Measurements from ENCODE around the gene SPATA6L.

Gene SPATA6L

DNA sequence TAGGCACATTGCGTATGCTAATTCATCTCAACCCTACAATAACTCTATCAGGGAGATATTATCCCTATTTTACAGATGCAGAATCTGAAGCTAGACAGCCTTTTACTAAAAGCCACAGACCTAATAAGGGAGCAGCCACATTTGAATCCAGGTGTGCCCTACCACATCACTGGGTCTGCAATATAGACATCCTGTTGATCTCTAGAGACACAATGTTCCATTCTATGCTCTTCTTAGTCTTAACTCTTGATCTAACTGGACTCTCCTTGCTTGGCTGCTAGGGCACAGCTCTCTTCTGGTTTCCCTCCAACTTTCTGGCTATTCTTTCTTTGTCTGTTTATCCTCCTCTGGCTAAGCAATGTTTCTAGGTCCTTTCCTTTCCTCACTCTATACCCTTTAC is 1.4 kb upstream of the SPATA6L start:
- no peak overlapping the region for H2AFZ ChIP-seq (ENCODE audit: low read length)
- no peak for TF ChIP-seq EZH2phosphoT487 (IDR thresholded peaks at IDR 0.05; ENCODE audit: borderline replicate concordance)
- TF ChIP-seq, protein P1, sequence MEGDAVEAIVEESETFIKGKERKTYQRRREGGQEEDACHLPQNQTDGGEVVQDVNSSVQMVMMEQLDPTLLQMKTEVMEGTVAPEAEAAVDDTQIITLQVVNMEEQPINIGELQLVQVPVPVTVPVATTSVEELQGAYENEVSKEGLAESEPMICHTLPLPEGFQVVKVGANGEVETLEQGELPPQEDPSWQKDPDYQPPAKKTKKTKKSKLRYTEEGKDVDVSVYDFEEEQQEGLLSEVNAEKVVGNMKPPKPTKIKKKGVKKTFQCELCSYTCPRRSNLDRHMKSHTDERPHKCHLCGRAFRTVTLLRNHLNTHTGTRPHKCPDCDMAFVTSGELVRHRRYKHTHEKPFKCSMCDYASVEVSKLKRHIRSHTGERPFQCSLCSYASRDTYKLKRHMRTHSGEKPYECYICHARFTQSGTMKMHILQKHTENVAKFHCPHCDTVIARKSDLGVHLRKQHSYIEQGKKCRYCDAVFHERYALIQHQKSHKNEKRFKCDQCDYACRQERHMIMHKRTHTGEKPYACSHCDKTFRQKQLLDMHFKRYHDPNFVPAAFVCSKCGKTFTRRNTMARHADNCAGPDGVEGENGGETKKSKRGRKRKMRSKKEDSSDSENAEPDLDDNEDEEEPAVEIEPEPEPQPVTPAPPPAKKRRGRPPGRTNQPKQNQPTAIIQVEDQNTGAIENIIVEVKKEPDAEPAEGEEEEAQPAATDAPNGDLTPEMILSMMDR (conservative IDR thresholded peaks at IDR 0.05; ENCODE audit: low read length) = no peak
- no peaks in the 10 kb centered on the region for H3K36me3 ChIP-seq (ENCODE audit: insufficient read depth, low read length)
- H3K27me3 ChIP-seq (ENCODE audit: insufficient read depth, low read length, poor library complexity, severe bottlenecking) = peaks cover 14% of the 10 kb centered on the region
- H3K9me3 ChIP-seq (ENCODE audit: insufficient read depth, low read depth, low read length) = no peaks in the 10 kb centered on the region
- H3K4me3 ChIP-seq (ENCODE audit: low read length, poor library complexity, severe bottlenecking) = no peak overlapping the region
- H3K79me2 ChIP-seq (ENCODE audit: insufficient read depth, low read length) = no peaks in the 10 kb centered on the region
- no peak overlapping the region for H3K9ac ChIP-seq (ENCODE audit: low read depth, low read length, poor library complexity, severe bottlenecking)
- H3K4me2 ChIP-seq (ENCODE audit: low read depth, low read length, poor library complexity, severe bottlenecking) = no peak overlapping the region
- peaks cover 6% of the 10 kb centered on the region; the same call in 1 of the 2 replicates for H3F3A ChIP-seq (ENCODE audit: low read depth)
- peaks cover 23% of the 10 kb centered on the region for H3K4me1 ChIP-seq (ENCODE audit: insufficient read depth, low read length, poor library complexity, severe bottlenecking)
- no peaks in the 10 kb centered on the region for H4K20me1 ChIP-seq (ENCODE audit: insufficient read depth, low read length, poor library complexity, severe bottlenecking)
- H3K9me2 ChIP-seq (replicated peaks; ENCODE audit: low read depth, low read length) = no peaks in the 10 kb centered on the region

DNA sequence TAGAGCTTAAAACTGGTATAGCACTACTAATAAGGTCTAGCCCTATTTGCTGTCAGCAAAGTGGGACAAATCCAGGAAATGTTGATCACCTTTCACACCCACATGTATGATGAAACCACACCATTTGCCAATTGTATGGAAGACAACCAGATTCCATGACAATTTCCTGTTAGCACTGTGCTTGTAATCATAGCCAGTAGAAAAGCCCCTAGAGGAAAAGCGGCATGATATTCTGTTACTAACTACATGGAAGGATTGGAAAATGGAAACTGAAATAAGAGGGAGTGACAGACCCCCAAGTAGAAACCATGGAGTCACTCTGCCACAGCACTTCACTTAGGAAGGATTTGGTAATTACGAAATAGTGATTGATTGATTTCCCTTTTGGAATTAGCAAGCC is 923 bp downstream of the SPATA6L start:
- no peak for TF ChIP-seq EZH2phosphoT487 (IDR thresholded peaks at IDR 0.05; ENCODE audit: borderline replicate concordance)
- TF ChIP-seq, protein P1 (conservative IDR thresholded peaks at IDR 0.05; ENCODE audit: low read length) = no peak
- Histone ChIP-seq H3K4me3 (ENCODE audit: low read length, poor library complexity, severe bottlenecking) (no peak overlapping the region), H3K9ac (ENCODE audit: low read depth, low read length, poor library complexity, severe bottlenecking) (no peak overlapping the region), H4K20me1 (ENCODE audit: insufficient read depth, low read length, poor library complexity, severe bottlenecking) (no peaks in the 10 kb centered on the region), H3K79me2 (ENCODE audit: insufficient read depth, low read length) (no peaks in the 10 kb centered on the region), H3K4me2 (ENCODE audit: low read depth, low read length, poor library complexity, severe bottlenecking) (peak overlapping the region; percentile 85), H3K9me3 (ENCODE audit: insufficient read depth, low read depth, low read length) (no peaks in the 10 kb centered on the region), H3K36me3 (ENCODE audit: insufficient read depth, low read length) (no peaks in the 10 kb centered on the region), H3K9me2 (replicated peaks; ENCODE audit: low read depth, low read length) (no peaks in the 10 kb centered on the region), H2AFZ (ENCODE audit: low read length) (no peak overlapping the region), H3K27me3 (ENCODE audit: insufficient read depth, low read length, poor library complexity, severe bottlenecking) (peaks cover 14% of the 10 kb centered on the region), H3F3A (ENCODE audit: low read depth) (peaks cover 6% of the 10 kb centered on the region; the same call in 1 of the 2 replicates), H3K4me1 (ENCODE audit: insufficient read depth, low read length, poor library complexity, severe bottlenecking) (peaks cover 31% of the 10 kb centered on the region)

DNA sequence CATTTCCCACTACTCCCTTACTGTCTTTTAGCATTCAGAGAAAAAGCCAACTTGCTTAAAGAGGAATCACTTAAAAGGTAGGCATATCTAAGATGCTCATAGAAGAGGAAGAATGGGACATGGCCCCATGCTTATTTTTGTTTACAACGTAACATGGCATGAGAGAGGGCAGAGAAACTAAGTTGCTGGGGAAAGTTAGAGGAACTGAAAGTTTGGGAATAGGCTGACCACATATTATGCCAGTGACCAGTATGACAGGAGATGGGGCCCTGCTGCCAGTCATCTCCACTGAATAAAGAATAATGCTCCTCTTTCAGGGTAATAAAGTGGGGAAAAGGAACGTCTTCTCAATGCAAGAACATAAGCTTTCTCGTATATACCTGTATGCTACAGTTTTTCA is 2.3 kb downstream of the SPATA6L start:
- Histone ChIP-seq H3K9me3 (ENCODE audit: insufficient read depth, low read depth, low read length) (no peaks in the 10 kb centered on the region), H4K20me1 (ENCODE audit: insufficient read depth, low read length, poor library complexity, severe bottlenecking) (no peaks in the 10 kb centered on the region), H3K36me3 (ENCODE audit: insufficient read depth, low read length) (no peaks in the 10 kb centered on the region), H3K27me3 (ENCODE audit: insufficient read depth, low read length, poor library complexity, severe bottlenecking) (peaks cover 14% of the 10 kb centered on the region), H3K4me3 (ENCODE audit: low read length, poor library complexity, severe bottlenecking) (no peak overlapping the region), H3F3A (ENCODE audit: low read depth) (peaks cover 6% of the 10 kb centered on the region; the same call in 1 of the 2 replicates), H3K79me2 (ENCODE audit: insufficient read depth, low read length) (no peaks in the 10 kb centered on the region), H3K4me1 (ENCODE audit: insufficient read depth, low read length, poor library complexity, severe bottlenecking) (peaks cover 31% of the 10 kb centered on the region), H2AFZ (ENCODE audit: low read length) (no peak overlapping the region), H3K9ac (ENCODE audit: low read depth, low read length, poor library complexity, severe bottlenecking) (no peak overlapping the region), H3K4me2 (ENCODE audit: low read depth, low read length, poor library complexity, severe bottlenecking) (peak overlapping the region; percentile 85), H3K9me2 (replicated peaks; ENCODE audit: low read depth, low read length) (no peaks in the 10 kb centered on the region)
- TF ChIP-seq, protein P1 (conservative IDR thresholded peaks at IDR 0.05; ENCODE audit: low read length) = no peak
- TF ChIP-seq EZH2phosphoT487 (IDR thresholded peaks at IDR 0.05; ENCODE audit: borderline replicate concordance) = no peak

All from Loucy (cell line).